ENCODE data around the gene ANKFN1. TPM values are rescaled to one million over a fixed set of nuclear protein-coding genes. Genes with fewer than 3 reads are reported as not detected.

Gene ANKFN1
- total RNA-seq, 1 donor from 2014 or later = not detected

GRCh38 chr17:56445692-56446411 lies 292.6 kb downstream of the ANKFN1 start:
- Histone ChIP-seq H3K27ac (no peak overlapping the region), H3K27me3 (no peaks in the 10 kb centered on the region), H3K79me2 (ENCODE audit: low read depth) (no peaks in the 10 kb centered on the region), H4K20me1 (ENCODE audit: low read depth) (no peaks in the 10 kb centered on the region), H3K4me3 (no peak overlapping the region), H3K36me3 (no peaks in the 10 kb centered on the region), H3K4me1 (no peaks in the 10 kb centered on the region), H2AFZ (replicated peaks) (no peak overlapping the region), H3F3A (ENCODE audit: low read depth) (no peaks in the 10 kb centered on the region), H3K4me2 (no peak overlapping the region), H3K9ac (no peak overlapping the region), H3K9me3 (ENCODE audit: low read depth) (no peaks in the 10 kb centered on the region)
- no peak for TF ChIP-seq CTCF (IDR thresholded peaks at IDR 0.05)
- no peak for TF ChIP-seq EZH2phosphoT487 (IDR thresholded peaks at IDR 0.05)
- TF ChIP-seq EZH2 (IDR thresholded peaks at IDR 0.05) = no peak
- Mint-ChIP-seq H3K9me3 (no peaks in the 10 kb centered on the region), H3K27me3 (ENCODE audit: insufficient read depth, low read depth) (peaks cover 2% of the 10 kb centered on the region), H3K27ac (no peak overlapping the region), H3K4me3 (no peak overlapping the region), H3K36me3 (no peaks in the 10 kb centered on the region), H3K4me1 (no peaks in the 10 kb centered on the region)
- DNase-seq (ENCODE audit: low spot score) = no peak

- no peaks in the 10 kb centered on the region for H3F3A ChIP-seq (ENCODE audit: low read depth)
- Mint-ChIP-seq H3K9me3 (no peaks in the 10 kb centered on the region), H3K27me3 (ENCODE audit: insufficient read depth, low read depth) (peaks cover 2% of the 10 kb centered on the region), H3K27ac (no peak overlapping the region), H3K4me3 (no peak overlapping the region), H3K36me3 (no peaks in the 10 kb centered on the region), H3K4me1 (no peaks in the 10 kb centered on the region)
- no peaks in the 10 kb centered on the region for H3K27me3 ChIP-seq
- no peaks in the 10 kb centered on the region for H4K20me1 ChIP-seq (ENCODE audit: low read depth)
- no peak overlapping the region for H3K9ac ChIP-seq
- no peak for TF ChIP-seq CTCF (IDR thresholded peaks at IDR 0.05)
- DNase-seq (ENCODE audit: low spot score) = no peak
- H3K27ac ChIP-seq = no peak overlapping the region
- no peak overlapping the region for H3K4me2 ChIP-seq
- H3K4me3 ChIP-seq = no peak overlapping the region
- H3K9me3 ChIP-seq (ENCODE audit: low read depth) = no peaks in the 10 kb centered on the region
- no peaks in the 10 kb centered on the region for H3K79me2 ChIP-seq (ENCODE audit: low read depth)
- no peak overlapping the region for H2AFZ ChIP-seq (replicated peaks)
- H3K36me3 ChIP-seq = no peaks in the 10 kb centered on the region
- H3K4me1 ChIP-seq = no peaks in the 10 kb centered on the region
These were observed 293.9 kb downstream of the ANKFN1 start for GRCh38 chr17:56447171-56447570.

GRCh38 chr17:56448371-56448770 lies 295.1 kb downstream of the ANKFN1 start:
- H3K4me1 ChIP-seq = no peaks in the 10 kb centered on the region
- H3K4me1 Mint-ChIP-seq = no peaks in the 10 kb centered on the region
- H3K27me3 Mint-ChIP-seq (ENCODE audit: insufficient read depth, low read depth) = no peaks in the 10 kb centered on the region
- H2AFZ ChIP-seq (replicated peaks) = peak overlapping the region; percentile 36
- H3K27me3 ChIP-seq = no peaks in the 10 kb centered on the region
- no peak overlapping the region for H3K9ac ChIP-seq
- H3K4me3 ChIP-seq = no peak overlapping the region
- H4K20me1 ChIP-seq (ENCODE audit: low read depth) = no peaks in the 10 kb centered on the region
- H3K4me3 Mint-ChIP-seq = no peak overlapping the region
- H3K27ac ChIP-seq = no peak overlapping the region
- H3K27ac Mint-ChIP-seq = no peak overlapping the region
- no peaks in the 10 kb centered on the region for H3K36me3 ChIP-seq
- H3K4me2 ChIP-seq = no peak overlapping the region
- no peak for DNase-seq (ENCODE audit: low spot score)
- no peaks in the 10 kb centered on the region for H3K79me2 ChIP-seq (ENCODE audit: low read depth)
- H3F3A ChIP-seq (ENCODE audit: low read depth) = no peaks in the 10 kb centered on the region
- TF ChIP-seq EZH2phosphoT487 (IDR thresholded peaks at IDR 0.05) (no peak), EZH2 (IDR thresholded peaks at IDR 0.05) (no peak)
- no peaks in the 10 kb centered on the region for H3K9me3 ChIP-seq (ENCODE audit: low read depth)
- no peaks in the 10 kb centered on the region for H3K36me3 Mint-ChIP-seq
- no peaks in the 10 kb centered on the region for H3K9me3 Mint-ChIP-seq

- H3K4me3 Mint-ChIP-seq = no peak overlapping the region
- H4K20me1 ChIP-seq (ENCODE audit: low read depth) = no peaks in the 10 kb centered on the region
- H3K4me2 ChIP-seq = no peak overlapping the region
- H3F3A ChIP-seq (ENCODE audit: low read depth) = no peaks in the 10 kb centered on the region
- H3K27ac ChIP-seq = no peak overlapping the region
- H3K27me3 Mint-ChIP-seq (ENCODE audit: insufficient read depth, low read depth) = no peaks in the 10 kb centered on the region
- no peaks in the 10 kb centered on the region for H3K4me1 Mint-ChIP-seq
- no peaks in the 10 kb centered on the region for H3K4me1 ChIP-seq
- no peak overlapping the region for H3K4me3 ChIP-seq
- H2AFZ ChIP-seq (replicated peaks) = no peak overlapping the region
- H3K9ac ChIP-seq = no peak overlapping the region
- TF ChIP-seq EZH2phosphoT487 (IDR thresholded peaks at IDR 0.05) (no peak), CTCF (IDR thresholded peaks at IDR 0.05) (no peak), EZH2 (IDR thresholded peaks at IDR 0.05) (no peak)
- no peaks in the 10 kb centered on the region for H3K9me3 Mint-ChIP-seq
- no peaks in the 10 kb centered on the region for H3K9me3 ChIP-seq (ENCODE audit: low read depth)
- no peaks in the 10 kb centered on the region for H3K36me3 Mint-ChIP-seq
- H3K27ac Mint-ChIP-seq = no peak overlapping the region
- DNase-seq (ENCODE audit: low spot score) = no peak
- H3K27me3 ChIP-seq = no peaks in the 10 kb centered on the region
- no peaks in the 10 kb centered on the region for H3K79me2 ChIP-seq (ENCODE audit: low read depth)
- no peaks in the 10 kb centered on the region for H3K36me3 ChIP-seq
These were observed 295.9 kb downstream of the ANKFN1 start for GRCh38 chr17:56449176-56449575.
